Suprapubic skin (tissue), 4 donors: Measurements from ENCODE around the gene PRDX2. TPM values are rescaled to one million over a fixed set of nuclear protein-coding genes. Genes with fewer than 3 reads are reported as not detected.

Experiments used
- DNase-seq, 2 donors: peaks; one replicate each; pipeline ENCODE4 v3.0.0-alpha.2; 2019; ENCODE audit warnings: low spot score in 2 of 2
- H3K27ac ChIP-seq: fragments of 200-600 bp; sonication (generic); one replicate; pipeline ENCODE4 v1.5.1; 2019
- H3K27me3 ChIP-seq: fragments of 200-600 bp; sonication (generic); one replicate; pipeline ENCODE4 v1.5.1; 2019
- H3K36me3 ChIP-seq: fragments of 200-600 bp; sonication (generic); one replicate; pipeline ENCODE4 v1.5.1; 2019
- H3K4me1 ChIP-seq: fragments of 200-600 bp; sonication (generic); one replicate; pipeline ENCODE4 v1.5.1; 2019
- H3K4me3 ChIP-seq: fragments of 200-600 bp; sonication (generic); one replicate; pipeline ENCODE4 v1.5.1; 2019; ENCODE audit warnings: mild to moderate bottlenecking
- H3K9me3 ChIP-seq: fragments of 200-600 bp; sonication (generic); one replicate; pipeline ENCODE4 v1.5.1; 2019
- EP300 ChIP-seq: sonication (generic); formaldehyde crosslinking; IDR thresholded peaks from one replicate; pipeline ENCODE4 v1.6.1; 2017; ENCODE audit warnings: antibody characterized with exemption
- POLR2A ChIP-seq, 2 donors: fragments of 450-650 bp; IDR thresholded peaks; one replicate each; pipeline ENCODE4 v1.6.1; 2017; ENCODE audit warnings: antibody characterized with exemption in 2 of 2, mild to moderate bottlenecking in 2 of 2, moderate library complexity in 2 of 2
- POLR2AphosphoS5 ChIP-seq, 3 donors: sonication (generic); formaldehyde crosslinking; IDR thresholded peaks; one replicate each; pipeline ENCODE4 v1.6.1; 2017; ENCODE audit warnings: antibody characterized with exemption in 3 of 3
- WGBS: methylation state at CpG from one replicate; pipeline ENCODE4 v1.1.5; 2018; 5-methylcytosine and 5-hydroxymethylcytosine counted together
- total RNA-seq, 4 donors: library from RNA; depleted of rRNA; stranded (reverse); fragments of >200 nt; gene quantifications; one replicate each; pipeline ENCODE4 v1.1.0, GENCODE V29; 2016
- TF ChIP-seq, protein P1 (sequence below), 2 donors: fragments of 200-600 bp in 1 of 2; fragments of 450-650 bp in 1 of 2; sonication (generic) in 1 of 2; IDR thresholded peaks; one replicate each; pipeline ENCODE4 v1.5.1; 2016 to 2019; ENCODE audit warnings: antibody characterized with exemption in 2 of 2, mild to moderate bottlenecking in 1 of 2, moderate library complexity in 1 of 2

Gene PRDX2
- total RNA-seq, 4 donors from 2014 or later: 270 to 579 (median 540) TPM

DNA sequence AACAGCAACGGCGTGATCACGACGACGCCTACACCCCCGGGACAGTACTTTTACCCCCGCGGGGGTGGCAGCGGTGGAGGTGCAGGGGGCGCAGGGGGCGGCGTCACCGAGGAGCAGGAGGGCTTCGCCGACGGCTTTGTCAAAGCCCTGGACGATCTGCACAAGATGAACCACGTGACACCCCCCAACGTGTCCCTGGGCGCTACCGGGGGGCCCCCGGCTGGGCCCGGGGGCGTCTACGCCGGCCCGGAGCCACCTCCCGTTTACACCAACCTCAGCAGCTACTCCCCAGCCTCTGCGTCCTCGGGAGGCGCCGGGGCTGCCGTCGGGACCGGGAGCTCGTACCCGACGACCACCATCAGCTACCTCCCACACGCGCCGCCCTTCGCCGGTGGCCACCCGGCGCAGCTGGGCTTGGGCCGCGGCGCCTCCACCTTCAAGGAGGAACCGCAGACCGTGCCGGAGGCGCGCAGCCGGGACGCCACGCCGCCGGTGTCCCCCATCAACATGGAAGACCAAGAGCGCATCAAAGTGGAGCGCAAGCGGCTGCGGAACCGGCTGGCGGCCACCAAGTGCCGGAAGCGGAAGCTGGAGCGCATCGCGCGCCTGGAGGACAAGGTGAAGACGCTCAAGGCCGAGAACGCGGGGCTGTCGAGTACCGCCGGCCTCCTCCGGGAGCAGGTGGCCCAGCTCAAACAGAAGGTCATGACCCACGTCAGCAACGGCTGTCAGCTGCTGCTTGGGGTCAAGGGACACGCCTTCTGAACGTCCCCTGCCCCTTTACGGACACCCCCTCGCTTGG, 9.3 kb downstream of the PRDX2 start:
- Histone ChIP-seq H3K4me1 (peaks cover 65% of the 10 kb centered on the region), H3K9me3 (no peaks in the 10 kb centered on the region), H3K27ac (peak overlapping the region; percentile 97), H3K4me3 (peak overlapping the region; percentile 88), H3K36me3 (no peaks in the 10 kb centered on the region), H3K27me3 (no peaks in the 10 kb centered on the region)
- 1% methylated on average over 15 of the region's 84 CpGs for WGBS
- peak in 1 of 2 donors; percentile 84 for DNase-seq
- TF ChIP-seq POLR2AphosphoS5 (IDR thresholded peaks at IDR 0.05): peak in 2 of 3 donors; percentile 6 to 41
- TF ChIP-seq, protein P1, sequence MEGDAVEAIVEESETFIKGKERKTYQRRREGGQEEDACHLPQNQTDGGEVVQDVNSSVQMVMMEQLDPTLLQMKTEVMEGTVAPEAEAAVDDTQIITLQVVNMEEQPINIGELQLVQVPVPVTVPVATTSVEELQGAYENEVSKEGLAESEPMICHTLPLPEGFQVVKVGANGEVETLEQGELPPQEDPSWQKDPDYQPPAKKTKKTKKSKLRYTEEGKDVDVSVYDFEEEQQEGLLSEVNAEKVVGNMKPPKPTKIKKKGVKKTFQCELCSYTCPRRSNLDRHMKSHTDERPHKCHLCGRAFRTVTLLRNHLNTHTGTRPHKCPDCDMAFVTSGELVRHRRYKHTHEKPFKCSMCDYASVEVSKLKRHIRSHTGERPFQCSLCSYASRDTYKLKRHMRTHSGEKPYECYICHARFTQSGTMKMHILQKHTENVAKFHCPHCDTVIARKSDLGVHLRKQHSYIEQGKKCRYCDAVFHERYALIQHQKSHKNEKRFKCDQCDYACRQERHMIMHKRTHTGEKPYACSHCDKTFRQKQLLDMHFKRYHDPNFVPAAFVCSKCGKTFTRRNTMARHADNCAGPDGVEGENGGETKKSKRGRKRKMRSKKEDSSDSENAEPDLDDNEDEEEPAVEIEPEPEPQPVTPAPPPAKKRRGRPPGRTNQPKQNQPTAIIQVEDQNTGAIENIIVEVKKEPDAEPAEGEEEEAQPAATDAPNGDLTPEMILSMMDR (IDR thresholded peaks at IDR 0.05): no peak
- TF ChIP-seq EP300: no peak
- peak in 1 of 2 donors; percentile 30 for TF ChIP-seq POLR2A (IDR thresholded peaks at IDR 0.05)

DNA sequence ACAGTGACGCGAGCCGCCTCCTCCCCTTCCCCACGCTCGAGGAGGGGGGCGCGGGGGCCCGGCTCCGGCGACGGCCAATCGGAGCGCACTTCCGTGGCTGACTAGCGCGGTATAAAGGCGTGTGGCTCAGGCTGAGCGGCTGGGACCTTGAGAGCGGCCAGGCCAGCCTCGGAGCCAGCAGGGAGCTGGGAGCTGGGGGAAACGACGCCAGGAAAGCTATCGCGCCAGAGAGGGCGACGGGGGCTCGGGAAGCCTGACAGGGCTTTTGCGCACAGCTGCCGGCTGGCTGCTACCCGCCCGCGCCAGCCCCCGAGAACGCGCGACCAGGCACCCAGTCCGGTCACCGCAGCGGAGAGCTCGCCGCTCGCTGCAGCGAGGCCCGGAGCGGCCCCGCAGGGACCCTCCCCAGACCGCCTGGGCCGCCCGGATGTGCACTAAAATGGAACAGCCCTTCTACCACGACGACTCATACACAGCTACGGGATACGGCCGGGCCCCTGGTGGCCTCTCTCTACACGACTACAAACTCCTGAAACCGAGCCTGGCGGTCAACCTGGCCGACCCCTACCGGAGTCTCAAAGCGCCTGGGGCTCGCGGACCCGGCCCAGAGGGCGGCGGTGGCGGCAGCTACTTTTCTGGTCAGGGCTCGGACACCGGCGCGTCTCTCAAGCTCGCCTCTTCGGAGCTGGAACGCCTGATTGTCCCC, 10.1 kb downstream of the PRDX2 start, which contains the start of gene JUNB:
Gene JUNB (plus strand): TSS at position 142 of the 706 bp plus-strand sequence. CDS start 286 bp downstream, at position 428.
- DNase-seq: peak; percentile 98 to 99
- Histone ChIP-seq H3K27ac (peak within 1 kb of the TSS; percentile 97), H3K9me3 (no peaks in the 10 kb centered on the region), H3K4me1 (peaks cover 69% of the 10 kb centered on the region), H3K36me3 (no peaks in the 10 kb centered on the region), H3K4me3 (peak within 1 kb of the TSS; percentile 88), H3K27me3 (no peaks in the 10 kb centered on the region)
- TF ChIP-seq EP300 (peak; percentile 76), POLR2A (IDR thresholded peaks at IDR 0.05) (peak; percentile 100), POLR2AphosphoS5 (IDR thresholded peaks at IDR 0.05) (peak; percentile 100)
- TF ChIP-seq, protein P1 (IDR thresholded peaks at IDR 0.05): peak in 1 of 2 donors; percentile 5
- WGBS: 4% methylated on average over 20 of the region's 73 CpGs

DNA sequence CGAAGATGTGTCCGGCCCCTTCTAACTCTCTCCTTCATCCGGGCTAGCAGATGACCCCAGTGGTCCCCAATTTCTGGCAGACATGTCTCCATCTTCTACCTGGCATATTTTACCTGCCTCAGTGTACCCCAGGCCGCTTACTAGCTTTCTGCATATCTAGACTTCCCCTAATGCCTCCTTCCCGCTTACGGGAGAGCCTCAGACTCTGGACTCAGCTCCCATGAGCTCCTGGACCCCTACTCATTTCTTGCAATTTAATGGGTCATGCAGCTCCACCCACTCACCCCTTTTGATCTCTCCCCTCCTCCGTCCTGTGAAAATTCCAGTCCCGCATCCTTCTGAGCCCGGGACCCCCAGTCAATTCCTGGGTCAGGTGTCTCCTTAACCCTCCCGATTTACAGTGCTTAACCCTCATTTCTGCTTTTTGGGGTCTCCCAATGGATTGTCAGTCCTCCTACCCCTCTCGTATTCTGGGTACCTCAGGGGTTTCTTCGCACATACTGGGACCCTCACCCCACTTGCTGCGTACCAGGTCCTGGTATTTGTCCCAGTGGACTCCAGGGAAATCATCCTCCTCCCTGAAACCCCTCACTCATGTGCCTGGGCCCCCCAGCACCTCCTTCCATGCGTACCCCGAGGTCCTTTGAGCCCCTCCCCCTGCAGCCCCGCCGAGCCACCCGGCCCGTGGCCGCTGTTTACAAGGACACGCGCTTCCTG, 10.8 kb downstream of the PRDX2 start:
- WGBS: 2% methylated on average over 22 of the region's 22 CpGs
- peaks cover 69% of the 10 kb centered on the region for H3K4me1 ChIP-seq

DNA sequence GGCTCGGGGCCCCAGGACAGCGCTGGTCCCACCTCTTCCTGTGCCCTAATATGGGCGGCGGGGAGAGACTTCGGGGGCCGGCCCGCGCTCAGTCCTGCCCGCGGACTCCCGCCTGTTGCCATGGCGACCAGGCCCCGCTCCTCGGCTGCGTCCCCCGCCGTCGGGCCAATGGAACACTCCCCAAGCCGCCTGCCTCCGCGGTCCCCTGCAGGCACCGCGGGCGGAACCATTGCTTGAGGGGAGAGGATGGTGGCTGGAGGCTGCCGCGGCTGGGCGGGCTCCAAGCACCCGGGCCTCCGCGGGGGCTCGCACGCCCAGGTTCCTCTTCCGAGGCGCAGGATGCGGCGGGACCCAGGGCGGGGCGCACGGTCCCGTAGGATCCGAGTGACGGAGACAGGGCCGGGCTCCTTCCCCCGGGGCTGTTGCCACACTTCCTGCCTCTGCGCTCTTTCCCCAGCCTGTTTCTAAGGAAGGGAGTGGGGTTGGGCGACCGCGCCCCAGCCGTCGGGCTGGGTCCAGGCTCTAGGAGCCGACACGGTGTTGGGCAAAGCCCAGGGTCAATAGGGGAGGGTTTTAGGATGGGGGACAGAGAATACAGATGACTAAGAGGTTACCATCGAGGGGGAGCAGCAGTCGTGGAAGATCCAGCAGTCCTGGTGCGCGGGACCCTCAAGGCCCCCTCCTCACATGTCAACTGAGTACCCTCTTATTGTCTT, 11.5 kb downstream of the PRDX2 start:
- TF ChIP-seq POLR2A (IDR thresholded peaks at IDR 0.05) (peak in 1 of 2 donors; percentile 75), POLR2AphosphoS5 (IDR thresholded peaks at IDR 0.05) (peak; percentile 60 to 97 (median 92))
- TF ChIP-seq, protein P1 (IDR thresholded peaks at IDR 0.05): no peak
- DNase-seq: peak; percentile 97 to 98
- WGBS: under 1% methylated on average over 15 of the region's 56 CpGs
- Histone ChIP-seq H3K4me1 (peaks cover 69% of the 10 kb centered on the region), H3K27ac (peak overlapping the region; percentile 97), H3K27me3 (no peaks in the 10 kb centered on the region), H3K36me3 (no peaks in the 10 kb centered on the region), H3K4me3 (peak overlapping the region; percentile 88), H3K9me3 (no peaks in the 10 kb centered on the region)

More for the DNA sequence above, 10.8 kb downstream of the PRDX2 start:
- Histone ChIP-seq H3K4me3 (peak overlapping the region; percentile 88), H3K27me3 (no peaks in the 10 kb centered on the region), H3K9me3 (no peaks in the 10 kb centered on the region), H3K36me3 (no peaks in the 10 kb centered on the region), H3K27ac (peak overlapping the region; percentile 97)
- peak in 1 of 2 donors; percentile 70 for DNase-seq
- TF ChIP-seq EP300 (no peak), POLR2A (IDR thresholded peaks at IDR 0.05) (no peak), POLR2AphosphoS5 (IDR thresholded peaks at IDR 0.05) (no peak)
- TF ChIP-seq, protein P1 (IDR thresholded peaks at IDR 0.05): no peak
